Neural cell (in vitro differentiated cells): Measurements from ENCODE around the gene ADAMTS17. TPM values are rescaled to one million over a fixed set of nuclear protein-coding genes. Genes with fewer than 3 reads are reported as not detected.

Experiments
- H2AFZ ChIP-seq: fragments of 200-600, 300-800 bp; sonication (generic), shearing (Covaris generic); 2 replicates; pipeline ENCODE4 v1.6.0; 2014; ENCODE audit warnings: low read depth, mild to moderate bottlenecking, antibody characterized with exemption, low read length, moderate library complexity
- H3F3A ChIP-seq: fragments of 200-600 bp; shearing (Covaris generic); 2 replicates; pipeline ENCODE4 v1.6.1; 2016; ENCODE audit warnings: mild to moderate bottlenecking, moderate library complexity, mixed read lengths, antibody characterized with exemption, low read length; ENCODE audit not compliant: insufficient read depth, poor library complexity, severe bottlenecking
- H3K27ac ChIP-seq: fragments of 200-600, 300-800 bp; sonication (generic), shearing (Covaris generic); 2 replicates; pipeline ENCODE4 v1.5.1; 2014; ENCODE audit warnings: mild to moderate bottlenecking, low read length, moderate library complexity
- H3K27me3 ChIP-seq: fragments of 300-800, 200-600 bp; sonication (generic), shearing (Covaris generic); 2 replicates; pipeline ENCODE4 v1.6.0; 2014; ENCODE audit warnings: mild to moderate bottlenecking, low read depth, low read length, moderate library complexity; ENCODE audit not compliant: insufficient read depth
- H3K36me3 ChIP-seq: fragments of 300-800, 200-600 bp; sonication (generic), shearing (Covaris generic); 2 replicates; pipeline ENCODE4 v1.5.1; 2014; ENCODE audit warnings: mild to moderate bottlenecking, antibody characterized with exemption, low read length, moderate library complexity; ENCODE audit not compliant: insufficient read depth
- H3K4me2 ChIP-seq: fragments of 300-800, 200-600 bp; sonication (generic), shearing (Covaris generic); 2 replicates; pipeline ENCODE4 v1.6.0; 2014; ENCODE audit warnings: mild to moderate bottlenecking, low read length
- H3K4me3 ChIP-seq: fragments of 300-800, 200-600 bp; sonication (generic), shearing (Covaris generic); 2 replicates; pipeline ENCODE4 v1.5.1; 2014; ENCODE audit warnings: mild to moderate bottlenecking, low read length, moderate library complexity
- H3K79me2 ChIP-seq: fragments of 200-600 bp; shearing (Covaris generic); replicated peaks from 2 replicates; pipeline ENCODE4 v1.6.0; 2014; ENCODE audit warnings: mild to moderate bottlenecking, low read length, moderate library complexity; ENCODE audit not compliant: insufficient read depth
- H3K9ac ChIP-seq: fragments of 300-800, 200-600 bp; sonication (generic), shearing (Covaris generic); 2 replicates; pipeline ENCODE4 v1.6.1; 2016; ENCODE audit warnings: mild to moderate bottlenecking, low read length, mixed read lengths
- H3K9me2 ChIP-seq: fragments of 200-600 bp; shearing (Covaris generic); 2 replicates; pipeline ENCODE4 v1.6.1; 2016; ENCODE audit warnings: mild to moderate bottlenecking, low read length, mixed read lengths; ENCODE audit not compliant: insufficient read depth
- H3K9me3 ChIP-seq: fragments of 200-600, 300-800 bp; sonication (generic), shearing (Covaris generic); 2 replicates; pipeline ENCODE4 v1.6.1; 2016; ENCODE audit warnings: mild to moderate bottlenecking, mixed run types, low read length, moderate library complexity, mixed read lengths
- H4K20me1 ChIP-seq: fragments of 200-600 bp; shearing (Covaris generic); 2 replicates; pipeline ENCODE4 v1.6.1; 2016; ENCODE audit warnings: mild to moderate bottlenecking, mixed run types; ENCODE audit not compliant: insufficient read depth
- EP300 ChIP-seq: fragments of 450-650 bp; conservative IDR thresholded peaks from 2 replicates; pipeline ENCODE4 v1.6.1; 2014; ENCODE audit warnings: antibody characterized with exemption, mild to moderate bottlenecking, moderate library complexity; ENCODE audit not compliant: poor library complexity, severe bottlenecking
- EZH2 ChIP-seq: fragments of 200-600, 300-800 bp; shearing (Covaris generic), sonication (generic); IDR thresholded peaks from 2 replicates; pipeline ENCODE4 v1.6.1; 2014; ENCODE audit warnings: antibody characterized with exemption, low read length, borderline replicate concordance, mild to moderate bottlenecking; ENCODE audit not compliant: insufficient read depth, poor library complexity, severe bottlenecking
- MXI1 ChIP-seq: fragments of 450-650 bp; conservative IDR thresholded peaks from 2 replicates; pipeline ENCODE4 v1.6.1; 2014; ENCODE audit warnings: antibody characterized with exemption, mild to moderate bottlenecking; ENCODE audit not compliant: poor library complexity, severe bottlenecking
- POLR2AphosphoS5 ChIP-seq: IDR thresholded peaks from 2 replicates; pipeline ENCODE4 v1.6.1; 2012
- RAD21 ChIP-seq: fragments of 450-650 bp; conservative IDR thresholded peaks from 2 replicates; pipeline ENCODE4 v1.6.1; 2014; ENCODE audit warnings: antibody characterized with exemption, mild to moderate bottlenecking, moderate library complexity
- SMC3 ChIP-seq: fragments of 450-650 bp; conservative IDR thresholded peaks from 2 replicates; pipeline ENCODE4 v1.6.1; 2014; ENCODE audit warnings: antibody characterized with exemption, mild to moderate bottlenecking, moderate library complexity; ENCODE audit not compliant: poor library complexity
- TAF1 ChIP-seq: IDR thresholded peaks from 2 replicates; pipeline ENCODE4 v1.6.1; 2012; ENCODE audit warnings: low read depth
- polyA plus RNA-seq: library from polyadenylated mRNA; depleted of rRNA; stranded (reverse); fragments of >200 nt; gene quantifications from 2 replicates; pipeline ENCODE4 v1.2.3, GENCODE V29; 2014
- TF ChIP-seq, protein P1 (sequence below): fragments of 450-650 bp; IDR thresholded peaks from 2 replicates; pipeline ENCODE4 v1.5.1; 2014; ENCODE audit warnings: antibody characterized with exemption, mild to moderate bottlenecking, moderate library complexity; ENCODE audit not compliant: poor library complexity, severe bottlenecking
- TF ChIP-seq, protein P2 (sequence below): IDR thresholded peaks from 2 replicates; pipeline ENCODE4 v1.6.1; 2012; ENCODE audit warnings: borderline replicate concordance

The ADAMTS17 gene
- polyA plus RNA-seq, 1 donor from 2014 or later: 0.04 TPM

DNA sequence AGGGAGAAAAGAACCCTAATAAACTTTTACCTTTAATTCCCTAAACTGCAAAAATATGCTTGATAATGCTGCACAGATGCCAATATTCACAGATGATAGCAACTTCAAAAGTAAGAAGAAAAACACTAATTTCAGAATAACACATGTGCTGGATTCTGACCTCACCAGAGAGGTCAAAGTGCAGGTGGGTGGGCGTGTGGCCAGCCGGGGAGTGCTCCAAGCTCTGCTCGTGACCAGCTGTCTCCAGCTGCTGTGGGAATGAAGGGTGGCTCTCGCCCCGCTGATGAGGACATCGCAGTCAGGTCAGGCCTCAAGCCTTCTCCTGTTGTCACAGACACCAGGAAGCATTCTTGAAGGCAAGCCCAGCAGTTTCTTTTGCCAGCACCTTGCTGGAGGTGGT, 57.1 kb downstream of the ADAMTS17 start:
- H3K27me3 ChIP-seq: no peaks in the 10 kb centered on the region
- H3K9ac ChIP-seq: no peak overlapping the region
- H3K9me3 ChIP-seq: no peaks in the 10 kb centered on the region
- no peaks in the 10 kb centered on the region for H3K36me3 ChIP-seq
- H4K20me1 ChIP-seq: no peaks in the 10 kb centered on the region
- no peaks in the 10 kb centered on the region for H3F3A ChIP-seq
- no peak overlapping the region for H3K27ac ChIP-seq
- no peak overlapping the region for H2AFZ ChIP-seq
- no peak overlapping the region for H3K4me3 ChIP-seq
- TF ChIP-seq TAF1 (no peak), POLR2AphosphoS5 (no peak), MXI1 (no peak), EP300 (no peak)
- H3K79me2 ChIP-seq: no peaks in the 10 kb centered on the region
- H3K9me2 ChIP-seq: no peaks in the 10 kb centered on the region
- H3K4me2 ChIP-seq: no peak overlapping the region

DNA sequence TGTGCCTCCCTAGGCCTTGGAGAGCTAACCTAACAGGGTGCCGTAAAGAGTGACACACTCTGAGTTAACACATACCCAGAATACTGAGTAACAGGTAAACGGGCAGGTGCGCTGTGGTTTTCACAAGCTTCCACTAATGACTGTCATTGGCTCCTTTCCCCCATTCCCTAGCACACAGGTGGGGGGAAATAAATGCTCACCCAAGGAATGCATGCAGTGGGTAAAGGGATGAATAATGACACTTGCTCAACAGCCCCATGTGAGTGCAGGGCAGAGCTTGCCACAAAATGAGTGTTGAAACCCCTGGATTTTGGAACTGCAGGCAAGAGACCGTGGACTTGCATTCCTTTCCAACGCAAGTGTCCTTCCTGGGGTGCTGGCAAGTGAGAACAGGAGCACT, 57.6 kb downstream of the ADAMTS17 start:
- H3F3A ChIP-seq: no peaks in the 10 kb centered on the region
- no peaks in the 10 kb centered on the region for H3K36me3 ChIP-seq
- H3K4me2 ChIP-seq: no peak overlapping the region
- H2AFZ ChIP-seq: no peak overlapping the region
- H3K27me3 ChIP-seq: no peaks in the 10 kb centered on the region
- H3K27ac ChIP-seq: no peak overlapping the region
- no peak overlapping the region for H3K4me3 ChIP-seq
- no peaks in the 10 kb centered on the region for H3K79me2 ChIP-seq
- no peaks in the 10 kb centered on the region for H4K20me1 ChIP-seq
- TF ChIP-seq EP300 (no peak), POLR2AphosphoS5 (no peak), TAF1 (no peak)
- no peaks in the 10 kb centered on the region for H3K9me2 ChIP-seq
- H3K9me3 ChIP-seq: no peaks in the 10 kb centered on the region
- no peak overlapping the region for H3K9ac ChIP-seq

DNA sequence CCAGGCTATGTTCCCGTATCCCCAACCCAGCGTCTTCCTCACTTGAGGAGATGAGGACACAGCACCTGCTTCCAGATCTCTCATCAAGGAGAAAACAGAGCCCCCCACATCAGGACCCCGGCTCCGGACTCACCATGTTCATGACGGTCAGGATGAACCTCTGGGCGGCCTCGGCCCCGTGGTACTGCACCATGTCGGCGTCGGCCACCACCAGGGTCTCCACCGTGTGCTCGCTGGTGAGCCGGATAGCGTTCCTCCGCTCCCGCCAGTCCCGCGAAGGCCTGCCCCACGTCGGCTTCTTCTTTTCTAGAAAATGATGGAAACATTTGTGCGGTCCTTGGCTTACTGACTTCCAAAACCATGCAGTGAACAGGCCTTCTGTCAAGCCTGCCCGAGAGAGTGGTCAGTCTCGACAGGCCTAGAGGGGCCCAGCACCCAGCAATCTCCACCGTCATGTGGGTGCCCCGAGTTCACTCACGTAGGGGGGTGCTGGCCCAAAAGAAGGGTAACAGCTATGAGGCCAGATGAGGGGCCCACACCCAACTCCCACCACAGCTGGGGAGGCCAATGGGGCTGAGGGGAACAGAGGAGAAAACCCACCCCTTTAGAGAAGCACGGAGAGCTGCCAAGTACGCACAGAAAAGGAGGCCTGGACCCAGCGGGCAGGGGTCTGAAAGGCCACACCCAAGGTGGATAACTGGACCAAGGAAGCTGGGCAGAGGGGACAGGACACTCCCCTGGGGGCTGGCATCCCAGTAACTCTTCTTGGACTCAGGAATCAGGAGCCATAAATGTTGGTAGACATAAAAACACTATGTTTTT, 60.5 kb downstream of the ADAMTS17 start:
- no peaks in the 10 kb centered on the region for H3K9me2 ChIP-seq
- no peak overlapping the region for H3K27ac ChIP-seq
- H3K4me3 ChIP-seq: no peak overlapping the region
- no peaks in the 10 kb centered on the region for H3K79me2 ChIP-seq
- no peak overlapping the region for H3K9ac ChIP-seq
- no peaks in the 10 kb centered on the region for H3K27me3 ChIP-seq
- H2AFZ ChIP-seq: no peak overlapping the region
- no peak overlapping the region for H3K4me2 ChIP-seq
- H3F3A ChIP-seq: no peaks in the 10 kb centered on the region
- H3K9me3 ChIP-seq: no peaks in the 10 kb centered on the region
- no peaks in the 10 kb centered on the region for H3K36me3 ChIP-seq
- no peaks in the 10 kb centered on the region for H4K20me1 ChIP-seq
- TF ChIP-seq EP300: no peak

DNA sequence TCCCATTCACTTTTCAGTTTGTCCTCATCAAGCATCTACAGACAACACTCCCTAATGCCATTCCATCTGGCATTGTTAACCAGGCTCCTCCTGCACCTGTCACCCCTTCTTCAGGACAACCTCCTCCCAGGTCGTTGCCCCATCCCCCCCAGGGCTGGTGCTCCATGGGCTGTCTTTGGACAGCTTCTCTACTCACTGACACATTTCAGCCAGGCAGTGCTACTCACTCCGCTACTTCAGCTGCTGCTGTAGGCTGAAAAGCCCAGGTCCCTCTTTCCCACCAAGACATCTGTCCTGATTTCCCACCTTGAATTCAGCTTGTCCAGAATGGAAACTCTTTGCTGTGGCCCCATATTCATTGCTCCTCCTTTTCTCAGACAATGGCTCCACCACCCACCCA, 61.9 kb downstream of the ADAMTS17 start:
- Histone ChIP-seq H3K36me3 (no peaks in the 10 kb centered on the region), H3K9me2 (no peaks in the 10 kb centered on the region), H3K79me2 (no peaks in the 10 kb centered on the region), H3K27me3 (no peaks in the 10 kb centered on the region), H3K9ac (no peak overlapping the region), H3K9me3 (no peaks in the 10 kb centered on the region), H3F3A (no peaks in the 10 kb centered on the region), H3K4me2 (no peak overlapping the region), H3K27ac (no peak overlapping the region), H2AFZ (no peak overlapping the region), H4K20me1 (no peaks in the 10 kb centered on the region), H3K4me3 (no peak overlapping the region)
- TF ChIP-seq, protein P1, sequence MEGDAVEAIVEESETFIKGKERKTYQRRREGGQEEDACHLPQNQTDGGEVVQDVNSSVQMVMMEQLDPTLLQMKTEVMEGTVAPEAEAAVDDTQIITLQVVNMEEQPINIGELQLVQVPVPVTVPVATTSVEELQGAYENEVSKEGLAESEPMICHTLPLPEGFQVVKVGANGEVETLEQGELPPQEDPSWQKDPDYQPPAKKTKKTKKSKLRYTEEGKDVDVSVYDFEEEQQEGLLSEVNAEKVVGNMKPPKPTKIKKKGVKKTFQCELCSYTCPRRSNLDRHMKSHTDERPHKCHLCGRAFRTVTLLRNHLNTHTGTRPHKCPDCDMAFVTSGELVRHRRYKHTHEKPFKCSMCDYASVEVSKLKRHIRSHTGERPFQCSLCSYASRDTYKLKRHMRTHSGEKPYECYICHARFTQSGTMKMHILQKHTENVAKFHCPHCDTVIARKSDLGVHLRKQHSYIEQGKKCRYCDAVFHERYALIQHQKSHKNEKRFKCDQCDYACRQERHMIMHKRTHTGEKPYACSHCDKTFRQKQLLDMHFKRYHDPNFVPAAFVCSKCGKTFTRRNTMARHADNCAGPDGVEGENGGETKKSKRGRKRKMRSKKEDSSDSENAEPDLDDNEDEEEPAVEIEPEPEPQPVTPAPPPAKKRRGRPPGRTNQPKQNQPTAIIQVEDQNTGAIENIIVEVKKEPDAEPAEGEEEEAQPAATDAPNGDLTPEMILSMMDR: no peak
- no peak for TF ChIP-seq MXI1
- no peak for TF ChIP-seq POLR2AphosphoS5
- TF ChIP-seq, protein P2, sequence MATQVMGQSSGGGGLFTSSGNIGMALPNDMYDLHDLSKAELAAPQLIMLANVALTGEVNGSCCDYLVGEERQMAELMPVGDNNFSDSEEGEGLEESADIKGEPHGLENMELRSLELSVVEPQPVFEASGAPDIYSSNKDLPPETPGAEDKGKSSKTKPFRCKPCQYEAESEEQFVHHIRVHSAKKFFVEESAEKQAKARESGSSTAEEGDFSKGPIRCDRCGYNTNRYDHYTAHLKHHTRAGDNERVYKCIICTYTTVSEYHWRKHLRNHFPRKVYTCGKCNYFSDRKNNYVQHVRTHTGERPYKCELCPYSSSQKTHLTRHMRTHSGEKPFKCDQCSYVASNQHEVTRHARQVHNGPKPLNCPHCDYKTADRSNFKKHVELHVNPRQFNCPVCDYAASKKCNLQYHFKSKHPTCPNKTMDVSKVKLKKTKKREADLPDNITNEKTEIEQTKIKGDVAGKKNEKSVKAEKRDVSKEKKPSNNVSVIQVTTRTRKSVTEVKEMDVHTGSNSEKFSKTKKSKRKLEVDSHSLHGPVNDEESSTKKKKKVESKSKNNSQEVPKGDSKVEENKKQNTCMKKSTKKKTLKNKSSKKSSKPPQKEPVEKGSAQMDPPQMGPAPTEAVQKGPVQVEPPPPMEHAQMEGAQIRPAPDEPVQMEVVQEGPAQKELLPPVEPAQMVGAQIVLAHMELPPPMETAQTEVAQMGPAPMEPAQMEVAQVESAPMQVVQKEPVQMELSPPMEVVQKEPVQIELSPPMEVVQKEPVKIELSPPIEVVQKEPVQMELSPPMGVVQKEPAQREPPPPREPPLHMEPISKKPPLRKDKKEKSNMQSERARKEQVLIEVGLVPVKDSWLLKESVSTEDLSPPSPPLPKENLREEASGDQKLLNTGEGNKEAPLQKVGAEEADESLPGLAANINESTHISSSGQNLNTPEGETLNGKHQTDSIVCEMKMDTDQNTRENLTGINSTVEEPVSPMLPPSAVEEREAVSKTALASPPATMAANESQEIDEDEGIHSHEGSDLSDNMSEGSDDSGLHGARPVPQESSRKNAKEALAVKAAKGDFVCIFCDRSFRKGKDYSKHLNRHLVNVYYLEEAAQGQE: no peak
- no peak for TF ChIP-seq TAF1
- no peak for TF ChIP-seq EZH2
- TF ChIP-seq EP300: no peak
- TF ChIP-seq RAD21: no peak
- no peak for TF ChIP-seq SMC3
